A549 (cell line): Measurements from ENCODE around the gene A4GNT.
A peak's percentile ranks its signal among the peaks of the same experiment; 100 is the strongest.

ENCODE experiments used
- CBX8 ChIP-seq: fragments of 200-600 bp; sonication (generic); IDR thresholded peaks from 2 replicates; pipeline ENCODE4 v1.6.1; 2016
- CHD2 ChIP-seq: fragments of 150-350 bp; IDR thresholded peaks from 2 replicates; pipeline ENCODE4 v1.6.1; 2014; ENCODE audit warnings: low read length; ENCODE audit not compliant: partially characterized antibody
- JUN ChIP-seq, 2 experiments: fragments of >200 bp; sonication (Bioruptor Twin); formaldehyde crosslinking; IDR thresholded peaks; 2 replicates in 1 of 2; 3 replicates in 1 of 2; pipeline ENCODE4 v1.6.1; 2016 to 2017
- POLR2A ChIP-seq: IDR thresholded peaks from 2 replicates; pipeline ENCODE4 v1.6.1; 2012; ENCODE audit warnings: mild to moderate bottlenecking, low read length
- RAD21 ChIP-seq, 2 experiments: fragments of >200 bp in 1 of 2; sonication (Bioruptor Twin) in 1 of 2; formaldehyde crosslinking in 1 of 2; IDR thresholded peaks in 1 of 2; conservative IDR thresholded peaks in 1 of 2; 2 replicates in 1 of 2; 3 replicates in 1 of 2; pipeline ENCODE4 v1.6.1; 2012 to 2018; ENCODE audit warnings: inconsistent platforms in 1 of 2
- SMC3 ChIP-seq: fragments of >200 bp; sonication (Bioruptor Twin); formaldehyde crosslinking; IDR thresholded peaks from 3 replicates; pipeline ENCODE4 v1.6.1; 2018; ENCODE audit warnings: inconsistent platforms
- TF ChIP-seq, protein P1 (sequence below): fragments of >200 bp; sonication (Bioruptor Twin); formaldehyde crosslinking; IDR thresholded peaks from 3 replicates; pipeline ENCODE4 v1.5.1; 2016
- TF ChIP-seq, protein P2 (sequence below): fragments of 450-650 bp; IDR thresholded peaks from 2 replicates; pipeline ENCODE4 v1.6.1; 2014; ENCODE audit warnings: antibody characterized with exemption

DNA sequence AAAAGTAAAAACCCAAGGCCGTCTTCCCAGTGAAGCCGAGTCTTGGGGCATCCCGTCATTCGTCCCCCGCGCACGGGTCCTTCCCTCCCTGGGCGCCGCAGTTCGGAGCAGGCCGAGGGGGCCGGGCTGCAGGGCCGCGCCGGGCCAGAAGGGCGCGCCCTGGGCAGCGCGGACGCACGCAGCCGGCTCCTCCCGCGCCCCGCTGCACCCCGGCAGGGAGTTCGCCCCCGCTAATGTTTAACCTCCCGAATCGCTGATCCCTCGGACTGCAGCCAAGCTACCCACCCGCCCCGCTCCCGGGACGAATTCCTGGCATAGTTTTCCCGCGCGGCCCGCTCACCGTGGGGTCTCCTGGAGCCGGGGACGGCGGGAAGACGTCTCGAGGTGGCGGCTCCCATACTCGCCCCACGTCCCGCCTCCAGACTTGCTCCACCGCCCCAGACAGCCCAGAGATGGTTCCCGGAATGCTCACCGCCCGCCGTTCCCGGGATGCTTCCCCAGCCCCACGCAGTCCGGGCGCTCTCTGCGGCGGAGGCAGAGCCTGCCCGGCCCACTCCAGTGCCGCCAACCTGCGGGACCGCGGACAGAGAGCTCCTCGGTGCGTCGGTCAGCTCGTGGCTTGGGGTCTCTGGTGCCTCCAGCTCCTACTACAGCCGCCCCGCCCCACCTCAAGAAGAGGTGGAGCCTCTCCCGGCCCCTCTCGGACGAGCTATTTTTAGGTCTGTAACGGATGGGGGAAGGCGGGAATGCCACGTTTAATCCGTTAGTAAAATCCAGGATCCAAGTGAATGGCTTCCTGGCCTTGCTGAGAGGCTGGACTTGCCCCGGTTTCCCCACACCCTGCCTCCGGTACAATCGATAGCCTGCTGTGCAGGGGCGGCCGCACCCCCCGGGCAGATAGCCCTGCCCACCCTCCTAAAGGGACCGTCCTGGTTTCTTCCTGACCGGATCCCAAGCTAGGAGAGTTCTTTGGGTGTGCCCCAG, 16.9 kb downstream of the A4GNT start, which contains the start of gene DZIP1L:
- TF ChIP-seq RAD21 (conservative IDR thresholded peaks at IDR 0.05 in 1 of 2, IDR thresholded peaks at IDR 0.05 in 1 of 2) (peak; percentile 4 to 24; a peak in 1 of 5 replicates), SMC3 (0 out of 3 replicates have a peak, but pooled peaks have one; percentile 17), CBX8 (no peak), CHD2 (no peak), POLR2A (peak; percentile 32), JUN (IDR thresholded peaks at IDR 0.05) (peak; percentile 21 to 34; a peak in 1 of 5 replicates)
- TF ChIP-seq, protein P1, sequence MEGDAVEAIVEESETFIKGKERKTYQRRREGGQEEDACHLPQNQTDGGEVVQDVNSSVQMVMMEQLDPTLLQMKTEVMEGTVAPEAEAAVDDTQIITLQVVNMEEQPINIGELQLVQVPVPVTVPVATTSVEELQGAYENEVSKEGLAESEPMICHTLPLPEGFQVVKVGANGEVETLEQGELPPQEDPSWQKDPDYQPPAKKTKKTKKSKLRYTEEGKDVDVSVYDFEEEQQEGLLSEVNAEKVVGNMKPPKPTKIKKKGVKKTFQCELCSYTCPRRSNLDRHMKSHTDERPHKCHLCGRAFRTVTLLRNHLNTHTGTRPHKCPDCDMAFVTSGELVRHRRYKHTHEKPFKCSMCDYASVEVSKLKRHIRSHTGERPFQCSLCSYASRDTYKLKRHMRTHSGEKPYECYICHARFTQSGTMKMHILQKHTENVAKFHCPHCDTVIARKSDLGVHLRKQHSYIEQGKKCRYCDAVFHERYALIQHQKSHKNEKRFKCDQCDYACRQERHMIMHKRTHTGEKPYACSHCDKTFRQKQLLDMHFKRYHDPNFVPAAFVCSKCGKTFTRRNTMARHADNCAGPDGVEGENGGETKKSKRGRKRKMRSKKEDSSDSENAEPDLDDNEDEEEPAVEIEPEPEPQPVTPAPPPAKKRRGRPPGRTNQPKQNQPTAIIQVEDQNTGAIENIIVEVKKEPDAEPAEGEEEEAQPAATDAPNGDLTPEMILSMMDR, result peak; percentile 32; the same call in 1 of the 3 replicates
- TF ChIP-seq, protein P2, sequence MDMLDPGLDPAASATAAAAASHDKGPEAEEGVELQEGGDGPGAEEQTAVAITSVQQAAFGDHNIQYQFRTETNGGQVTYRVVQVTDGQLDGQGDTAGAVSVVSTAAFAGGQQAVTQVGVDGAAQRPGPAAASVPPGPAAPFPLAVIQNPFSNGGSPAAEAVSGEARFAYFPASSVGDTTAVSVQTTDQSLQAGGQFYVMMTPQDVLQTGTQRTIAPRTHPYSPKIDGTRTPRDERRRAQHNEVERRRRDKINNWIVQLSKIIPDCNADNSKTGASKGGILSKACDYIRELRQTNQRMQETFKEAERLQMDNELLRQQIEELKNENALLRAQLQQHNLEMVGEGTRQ, result no peak
